Epithelial cell of proximal tubule (primary cell): ENCODE measurements around the gene CHST14. TPM values are rescaled to one million over a fixed set of nuclear protein-coding genes. Genes with fewer than 3 reads are reported as not detected.

Experiments
- DNase-seq: peaks from one replicate; pipeline ENCODE4 v3.0.0-alpha.2; 2011; ENCODE audit warnings: low read depth
- H3K4me3 ChIP-seq: 2 replicates; pipeline ENCODE4 v1.5.1; 2011; ENCODE audit warnings: low read depth, mild to moderate bottlenecking, low read length
- total RNA-seq: library from RNA; depleted of rRNA; stranded (reverse); fragments of >200 nt; gene quantifications from 2 replicates; pipeline ENCODE4 v1.2.3, GENCODE V29; 2015
- TF ChIP-seq, protein P1 (sequence below): conservative IDR thresholded peaks from 2 replicates; pipeline ENCODE4 v1.5.1; 2012; ENCODE audit warnings: low read depth, mild to moderate bottlenecking, low read length

The CHST14 gene
- total RNA-seq, 1 donor from 2014 or later, result 14.4 TPM

- peak overlapping the region; percentile 65 for H3K4me3 ChIP-seq
- DNase-seq, result no peak
- TF ChIP-seq, protein P1, sequence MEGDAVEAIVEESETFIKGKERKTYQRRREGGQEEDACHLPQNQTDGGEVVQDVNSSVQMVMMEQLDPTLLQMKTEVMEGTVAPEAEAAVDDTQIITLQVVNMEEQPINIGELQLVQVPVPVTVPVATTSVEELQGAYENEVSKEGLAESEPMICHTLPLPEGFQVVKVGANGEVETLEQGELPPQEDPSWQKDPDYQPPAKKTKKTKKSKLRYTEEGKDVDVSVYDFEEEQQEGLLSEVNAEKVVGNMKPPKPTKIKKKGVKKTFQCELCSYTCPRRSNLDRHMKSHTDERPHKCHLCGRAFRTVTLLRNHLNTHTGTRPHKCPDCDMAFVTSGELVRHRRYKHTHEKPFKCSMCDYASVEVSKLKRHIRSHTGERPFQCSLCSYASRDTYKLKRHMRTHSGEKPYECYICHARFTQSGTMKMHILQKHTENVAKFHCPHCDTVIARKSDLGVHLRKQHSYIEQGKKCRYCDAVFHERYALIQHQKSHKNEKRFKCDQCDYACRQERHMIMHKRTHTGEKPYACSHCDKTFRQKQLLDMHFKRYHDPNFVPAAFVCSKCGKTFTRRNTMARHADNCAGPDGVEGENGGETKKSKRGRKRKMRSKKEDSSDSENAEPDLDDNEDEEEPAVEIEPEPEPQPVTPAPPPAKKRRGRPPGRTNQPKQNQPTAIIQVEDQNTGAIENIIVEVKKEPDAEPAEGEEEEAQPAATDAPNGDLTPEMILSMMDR, result no peak
Observed at GRCh38 chr15:40511472-40512133, 40.8 kb downstream of the CHST14 start.

- no peak for DNase-seq
- TF ChIP-seq, protein P1, result no peak
- H3K4me3 ChIP-seq, result no peak overlapping the region
Observed at GRCh38 chr15:40512440-40512839, 41.7 kb downstream of the CHST14 start.

GRCh38 chr15:40513609-40514008 is 42.8 kb downstream of the CHST14 start:
- DNase-seq, result no peak
- TF ChIP-seq, protein P1, result no peak
- H3K4me3 ChIP-seq, result no peak overlapping the region

DNA sequence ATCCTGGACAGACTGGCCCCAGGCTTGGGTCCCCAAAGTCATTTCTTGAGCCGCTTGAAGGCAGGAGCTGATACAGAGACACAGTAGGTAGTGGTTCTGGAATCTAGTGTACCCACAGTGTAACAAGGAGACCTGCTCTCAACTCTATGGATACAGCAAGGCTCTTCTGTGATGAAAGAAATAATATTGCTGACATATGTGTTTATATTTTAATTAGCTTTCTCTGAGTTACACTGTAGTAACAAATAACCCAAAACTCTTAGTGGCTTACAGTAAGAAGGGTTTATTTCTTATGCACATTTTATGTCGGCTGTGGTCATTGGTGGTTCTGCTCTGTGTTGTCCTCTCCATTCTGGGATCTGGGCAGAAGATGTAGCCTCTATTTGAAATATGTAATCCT is 45.5 kb downstream of the CHST14 start:
- no peak for DNase-seq
- H3K4me3 ChIP-seq, result no peak overlapping the region
- TF ChIP-seq, protein P1, result no peak

Other genes starting within 250 kb of the CHST14 start
- gene PAK6, start 231.9 kb upstream of the CHST14 start, total RNA-seq, result 4.5 and 7.1 TPM in 2 replicates
- gene ANKRD63, start 187.9 kb upstream of the CHST14 start, total RNA-seq, result 0.22 TPM in 1 of 2 replicates, not detected in the other
- 0.81 and 1.2 TPM in 2 replicates for gene PLCB2, start 163.0 kb upstream of the CHST14 start, total RNA-seq
- gene INAFM2, start 147.3 kb upstream of the CHST14 start, total RNA-seq, result 15.3 and 17.3 TPM in 2 replicates
- 4.6 and 10.7 TPM in 2 replicates for gene CCDC9B, start 130.0 kb upstream of the CHST14 start, total RNA-seq
- gene PHGR1, start 120.0 kb upstream of the CHST14 start, total RNA-seq, result not detected in 2 replicates
- gene DISP2, start 112.8 kb upstream of the CHST14 start, total RNA-seq, result 0.22 and 0.40 TPM in 2 replicates
- 54.7 and 107 TPM in 2 replicates for gene KNSTRN, start 88.3 kb upstream of the CHST14 start, total RNA-seq
- gene IVD, start 65.2 kb upstream of the CHST14 start, total RNA-seq, result 34.4 and 41.2 TPM in 2 replicates
- 14.0 and 15.7 TPM in 2 replicates for gene BAHD1, start 30.0 kb upstream of the CHST14 start, total RNA-seq
- 19.7 and 32.8 TPM in 2 replicates for gene CCDC32, start 94.1 kb downstream of the CHST14 start, total RNA-seq
- 10.1 and 17.9 TPM in 2 replicates for gene RPUSD2, start 98.3 kb downstream of the CHST14 start, total RNA-seq
- 23.9 and 31.3 TPM in 2 replicates for gene KNL1, start 123.3 kb downstream of the CHST14 start, total RNA-seq
- gene RAD51, start 224.2 kb downstream of the CHST14 start, total RNA-seq, result 19.5 and 20.8 TPM in 2 replicates